Kidney (tissue), 14 donors: Measurements from ENCODE around the gene KIFAP3. TPM values are rescaled to one million over a fixed set of nuclear protein-coding genes. Genes with fewer than 3 reads are reported as not detected.

Experiments used
- DNase-seq, 5 donors: peaks; one replicate each; pipeline ENCODE4 v3.0.0-alpha.2; 2013 to 2020
- FAIRE-seq: peaks from 2 replicates; lab custom pipeline; 2012; peaks lifted over from hg19 to GRCh38; lab: Jason Lieb, UNC
- H3K27ac ChIP-seq, 2 donors: one replicate each; pipeline ENCODE4 v1.7.0; 2013; ENCODE audit warnings: low read depth in 2 of 2, low read length in 2 of 2, inconsistent platforms in 1 of 2
- H3K27me3 ChIP-seq: one replicate; pipeline ENCODE4 v1.7.1; 2013; ENCODE audit warnings: low read length, inconsistent platforms; ENCODE audit not compliant: control insufficient read depth, insufficient read depth
- H3K36me3 ChIP-seq, 3 donors: one replicate each; pipeline versions ENCODE4 v1.7.0 to v1.7.1; 2013; ENCODE audit warnings: low read length in 3 of 3, control low read depth in 1 of 3, inconsistent platforms in 1 of 3; ENCODE audit not compliant: insufficient read depth in 3 of 3, control insufficient read depth in 2 of 3
- H3K4me1 ChIP-seq, 3 donors: one replicate each; pipeline versions ENCODE4 v1.7.0 to v1.7.1; 2013; ENCODE audit warnings: low read length in 3 of 3, inconsistent platforms in 1 of 3, low read depth in 1 of 3; ENCODE audit not compliant: control insufficient read depth in 2 of 3, insufficient read depth in 2 of 3
- H3K4me3 ChIP-seq, 3 donors: one replicate each; pipeline versions ENCODE4 v1.7.0 to v1.8.1; 2013; ENCODE audit warnings: low read length in 3 of 3, control low read depth in 1 of 3, inconsistent platforms in 1 of 3
- H3K9ac ChIP-seq, 3 donors: one replicate each; pipeline versions ENCODE4 v1.7.0 to v1.7.1; 2013; ENCODE audit warnings: low read length in 3 of 3, control low read depth in 1 of 3, inconsistent platforms in 1 of 3
- H3K9me3 ChIP-seq, 3 donors: one replicate each; pipeline versions ENCODE4 v1.7.0 to v1.7.1; 2013; ENCODE audit warnings: low read length in 3 of 3, control low read depth in 1 of 3, inconsistent platforms in 1 of 3; ENCODE audit not compliant: control insufficient read depth in 2 of 3, insufficient read depth in 1 of 3
- CTCF ChIP-seq: IDR thresholded peaks from 3 replicates; pipeline ENCODE4 v1.5.1; 2012; ENCODE audit warnings: mild to moderate bottlenecking, moderate library complexity, borderline replicate concordance; ENCODE audit not compliant: insufficient read depth; ENCODE audit errors: extremely low read depth
- intact Hi-C: fragments of 100-400 bp; cut with DNase I; formaldehyde crosslinking; loops from one replicate; pipeline ENCODE4 v1.11.1; 2022
- polyA plus RNA-seq: library from polyadenylated mRNA; stranded (reverse); fragments of 350-450 nt; fragmentation: Illumina TruSeq; extraction: RNeasy Lipid Tissue Mini Kit (QIAGEN cat#74804); gene quantifications from one replicate; pipeline ENCODE4 v1.2.3, GENCODE V29; 2014; ENCODE audit warnings: low read depth, low replicate concordance; ENCODE audit not compliant: insufficient read depth
- total RNA-seq: library from RNA; stranded (reverse); fragmentation: NEBNext Ultra II Directional; extraction: Animal tissue kit (Norgen Biotek cat#: 25700); gene quantifications from one replicate; pipeline ENCODE4 v1.2.1, GENCODE V29; 2021
- donor health status: control.
- donor health status: control.
- donor health status: control.
- donor health status: control.
- donor health status: control.
- donor health status: DM: yes; HTN: yes; CAD: no.
- donor health status: Normal renal cell carcinoma (clear cell type).

KIFAP3 gene
- total and polyA plus RNA-seq, 2 donors from 2014 or later = 31.6 to 32.9 TPM

DNA sequence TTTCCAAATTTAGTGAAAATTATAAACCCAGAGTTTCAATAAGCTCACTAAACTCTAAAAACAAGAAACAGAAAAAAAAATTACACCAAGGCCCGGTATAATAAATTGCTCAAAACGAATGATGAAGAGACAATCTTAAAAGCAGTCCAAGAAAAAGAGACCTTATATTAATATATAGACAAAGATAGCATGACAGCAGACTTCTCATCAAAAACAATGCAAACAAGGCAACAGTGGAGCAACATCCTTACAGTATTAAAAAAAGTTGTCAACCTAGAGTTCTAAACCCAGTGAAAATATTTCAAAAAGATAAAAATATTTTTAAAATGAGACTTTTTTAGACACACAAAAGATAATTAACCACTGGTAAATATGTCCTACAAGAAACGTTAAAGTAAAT, 46.7 kb downstream of the KIFAP3 start:
- H3K4me3 ChIP-seq = no peak overlapping the region
- FAIRE-seq = no peak

DNA sequence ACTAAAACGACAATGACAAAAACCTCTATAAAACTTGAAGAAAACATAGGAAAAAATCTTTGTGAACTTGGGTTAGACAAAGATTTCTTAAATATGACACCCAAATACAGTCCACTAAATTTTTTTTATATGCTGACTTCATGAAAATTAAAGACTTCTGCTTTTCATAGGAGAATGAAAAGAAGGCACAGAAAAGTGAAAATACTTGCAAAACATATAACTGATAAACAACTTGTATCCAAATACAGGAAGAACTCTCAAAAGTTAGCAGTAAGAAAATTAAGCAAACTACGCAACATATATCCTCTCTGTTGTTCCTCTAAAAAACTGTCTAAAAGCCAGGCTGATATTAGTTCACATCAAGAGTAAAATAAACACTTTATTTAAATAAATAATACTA, 53.6 kb downstream of the KIFAP3 start:
- FAIRE-seq = no peak
- TF ChIP-seq CTCF = no peak
- Histone ChIP-seq H3K9ac (no peak overlapping the region), H3K9me3 (no peaks in the 10 kb centered on the region), H3K27me3 (no peaks in the 10 kb centered on the region), H3K4me3 (no peak overlapping the region), H3K4me1 (no peaks in the 10 kb centered on the region), H3K36me3 (no peaks in the 10 kb centered on the region), H3K27ac (no peak overlapping the region)
- intact Hi-C loops = no loop called here
- no peak for DNase-seq

More for the DNA sequence above, 46.7 kb downstream of the KIFAP3 start:
- H3K4me1 ChIP-seq = no peaks in the 10 kb centered on the region
- H3K27ac ChIP-seq = no peak overlapping the region
- peak in 1 of 5 donors; percentile 3 for DNase-seq
- peaks cover 0 to 2% (median 0%) of the 10 kb centered on the region in 3 donors for H3K36me3 ChIP-seq
- H3K9ac ChIP-seq = no peak overlapping the region
- peaks cover 0 to 5% (median 5%) of the 10 kb centered on the region in 3 donors for H3K9me3 ChIP-seq
- no peak for TF ChIP-seq CTCF
- intact Hi-C loops = no loop called here
- no peaks in the 10 kb centered on the region for H3K27me3 ChIP-seq

DNA sequence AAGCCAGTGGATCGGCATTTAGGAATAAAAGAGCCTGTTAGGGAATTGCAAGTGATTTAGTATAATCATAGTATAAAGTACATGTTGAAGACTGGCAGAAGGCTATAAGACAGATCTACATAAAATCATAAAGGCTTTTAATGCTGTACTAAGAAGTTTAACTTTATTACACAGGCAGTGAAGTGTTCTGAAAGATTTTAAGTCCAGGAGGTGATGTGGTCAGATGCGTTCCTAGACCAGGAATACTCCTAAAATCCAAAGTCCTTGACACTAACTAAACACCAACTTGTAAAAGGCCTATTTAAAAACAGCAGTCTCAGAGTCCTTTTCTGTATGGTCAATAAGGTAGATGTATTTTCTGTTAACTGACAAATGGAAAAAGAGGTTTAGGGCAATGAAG, 57.0 kb downstream of the KIFAP3 start:
- Histone ChIP-seq H3K9ac (no peak overlapping the region), H3K36me3 (peaks cover 0 to 6% (median 0%) of the 10 kb centered on the region in 3 donors), H3K9me3 (no peaks in the 10 kb centered on the region), H3K4me3 (no peak overlapping the region), H3K4me1 (no peaks in the 10 kb centered on the region), H3K27me3 (no peaks in the 10 kb centered on the region), H3K27ac (no peak overlapping the region)
- no peak for TF ChIP-seq CTCF
- FAIRE-seq = no peak
- DNase-seq = no peak
- intact Hi-C loops = no loop called here

DNA sequence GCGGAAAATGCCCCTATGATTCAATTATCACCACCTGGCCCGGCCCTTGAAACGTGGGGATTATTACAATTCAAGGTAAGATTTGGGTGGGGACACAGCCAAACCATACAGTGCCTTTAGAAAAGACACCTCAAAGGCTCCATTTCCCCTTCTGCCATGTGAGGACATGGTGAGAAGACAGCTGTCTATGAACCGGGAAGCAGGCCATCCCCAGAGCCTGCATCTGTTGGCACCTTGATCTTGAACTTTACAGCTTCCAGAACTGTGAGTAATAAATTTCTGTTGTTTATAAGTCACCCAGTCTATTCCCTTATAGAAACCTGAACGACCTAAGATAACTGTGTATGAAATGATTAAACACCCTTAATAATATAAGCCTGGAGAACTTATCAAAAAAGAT, 61.6 kb downstream of the KIFAP3 start:
- intact Hi-C loops = no loop called here
- Histone ChIP-seq H3K9ac (no peak overlapping the region), H3K27ac (no peak overlapping the region), H3K4me1 (no peaks in the 10 kb centered on the region), H3K27me3 (no peaks in the 10 kb centered on the region), H3K9me3 (no peaks in the 10 kb centered on the region), H3K36me3 (peaks cover 0 to 6% (median 0%) of the 10 kb centered on the region in 3 donors), H3K4me3 (no peak overlapping the region)
- FAIRE-seq = no peak
- no peak for DNase-seq
- no peak for TF ChIP-seq CTCF
